Breast epithelium (tissue), 3 donors: ENCODE measurements around the gene ARFGAP3.

Experiments used
- CTCF ChIP-seq, 3 donors: fragments of 450-650 bp; IDR thresholded peaks; one replicate each; pipeline ENCODE4 v1.5.1; 2016 to 2017; ENCODE audit warnings: antibody characterized with exemption in 3 of 3, mild to moderate bottlenecking in 3 of 3, moderate library complexity in 3 of 3
- POLR2A ChIP-seq: fragments of 450-650 bp; IDR thresholded peaks from one replicate; pipeline ENCODE4 v1.6.1; 2016; ENCODE audit warnings: antibody characterized with exemption, mild to moderate bottlenecking, moderate library complexity

- TF ChIP-seq POLR2A (no peak), CTCF (IDR thresholded peaks at IDR 0.05) (no peak)
These were observed 70.3 kb downstream of the ARFGAP3 start for GRCh38 chr22:42786606-42787356.
